Measurements from ENCODE around the gene TRAK2. TPM values are rescaled to one million over a fixed set of nuclear protein-coding genes. Genes with fewer than 3 reads are reported as not detected.

The TRAK2 gene
- total and polyA plus RNA-seq, 2 of the 8 experiments (the other 6 are each of a cell fraction or from before 2014, with no cell fraction given) = 4.5 to 15.7 TPM

DNA sequence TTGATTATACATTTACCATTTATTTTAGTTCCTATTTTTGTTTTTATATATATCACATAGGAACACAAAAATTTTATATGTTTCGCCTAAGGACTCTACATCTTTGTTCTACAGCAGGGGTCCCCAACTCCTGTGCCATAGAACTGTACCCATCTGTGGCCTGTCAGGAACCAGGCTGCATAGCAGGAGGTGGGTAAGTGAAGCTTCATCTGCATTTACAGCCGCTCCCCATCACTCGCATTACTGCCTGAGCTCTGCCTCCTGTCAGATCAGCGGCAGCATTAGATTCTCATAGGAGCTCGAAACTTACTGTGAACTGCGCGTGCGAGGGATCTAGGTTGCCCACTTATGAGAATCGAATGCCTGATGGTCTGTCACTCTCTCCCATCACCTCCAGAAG, 25.3 kb downstream of the TRAK2 start:
- H3K4me3 ChIP-seq (ENCODE audit: extremely low read depth in 1 of 4, insufficient read depth in 2 of 4, low read depth in 3 of 4, low read length in 4 of 4) = no peak overlapping the region
- no peak overlapping the region for H4K5ac ChIP-seq (ENCODE audit: insufficient read length, low read depth, low read length)
- no peak overlapping the region for H2AK5ac ChIP-seq (ENCODE audit: low read depth, low read length)
- no peak overlapping the region for H2BK120ac ChIP-seq (replicated peaks; ENCODE audit: low read depth, low read length)
- no peak overlapping the region for H2BK12ac ChIP-seq (ENCODE audit: low read depth, low read length)
- DNase-seq (ENCODE audit: low read depth in 1 of 2, low spot score in 2 of 2) (no peak), FAIRE-seq (no peak)
- no peaks in the 10 kb centered on the region for H3K4me1 ChIP-seq (replicated peaks in 1 of 4; ENCODE audit: control insufficient read depth in 3 of 4, insufficient read depth in 4 of 4, low read length in 3 of 4)
- no peak overlapping the region for H4K91ac ChIP-seq (replicated peaks; ENCODE audit: insufficient read length, low read length)
- no peak overlapping the region for H3K23ac ChIP-seq (ENCODE audit: insufficient read length)
- no peaks in the 10 kb centered on the region for H3K79me1 ChIP-seq (ENCODE audit: low read depth, low read length)
- POLR2A ChIA-PET (ENCODE audit: partially characterized antibody) = interaction anchor here (0.6 kb wide), 2 partner anchors 13 to 25 kb away, joined by 3 read pairs; partner anchors contain the start of genes STRADB and TRAK2
- no peak overlapping the region for H3K56ac ChIP-seq (replicated peaks; ENCODE audit: insufficient read length, low read depth, low read length)
- no peak overlapping the region for H2BK5ac ChIP-seq (ENCODE audit: low read depth, low read length)
- no peaks in the 10 kb centered on the region for H3K23me2 ChIP-seq (ENCODE audit: low read depth, low read length)
- H4K20me1 ChIP-seq (replicated peaks in 1 of 2; ENCODE audit: control insufficient read depth in 1 of 2, insufficient read depth in 2 of 2, low read length in 2 of 2) = no peaks in the 10 kb centered on the region
- no peak overlapping the region for H3K4ac ChIP-seq (replicated peaks; ENCODE audit: insufficient read length, low read depth, low read length)
- no peak overlapping the region for H3K9ac ChIP-seq (replicated peaks in 1 of 4; ENCODE audit: extremely low read depth in 1 of 4, low read depth in 3 of 4, low read length in 3 of 4)
- H4K8ac ChIP-seq (ENCODE audit: extremely low read depth, insufficient read depth, low read length) = no peak overlapping the region
- no peak overlapping the region for H2BK20ac ChIP-seq (ENCODE audit: low read length)
- H3K27ac ChIP-seq (ENCODE audit: low read depth, low read length) = no peak overlapping the region
- H3K18ac ChIP-seq (ENCODE audit: extremely low read depth, low read length) = no peak overlapping the region
- no peak overlapping the region for H3K14ac ChIP-seq (ENCODE audit: insufficient read length)
- H2BK15ac ChIP-seq (ENCODE audit: low read length) = no peak overlapping the region
- H3K79me2 ChIP-seq (ENCODE audit: control insufficient read depth in 1 of 2, insufficient read depth in 2 of 2, low read length in 2 of 2) = no peaks in the 10 kb centered on the region
- WGBS, 2 experiments (ENCODE audit: extremely low coverage in 1 of 2, insufficient coverage in 1 of 2, insufficient read length in 1 of 2, insufficient replicate concordance in 2 of 2, low coverage in 1 of 2, low lambda C conversion rate in 2 of 2, missing lambda C conversion rate in 1 of 2) = 78% methylated on average over 9 of the region's 9 CpGs; no CpG with 5 or more reads in 1 of the 2 experiments
- H3K9me3 ChIP-seq (ENCODE audit: insufficient read depth in 2 of 2, low read depth in 1 of 2, low read length in 1 of 2) = peaks cover 5 to 6% of the 10 kb centered on the region in 2 experiments; a peak in 1 of 4 replicates
- no peak overlapping the region for H2AFZ ChIP-seq (ENCODE audit: low read length)
- no peaks in the 10 kb centered on the region; a peak in 1 of 8 replicates for H3K36me3 ChIP-seq (ENCODE audit: control insufficient read depth in 2 of 4, insufficient read depth in 4 of 4, low read length in 3 of 4)
- H3K4me2 ChIP-seq (ENCODE audit: insufficient read depth in 1 of 2, low read depth in 2 of 2, low read length in 2 of 2) = no peak overlapping the region
- no peaks in the 10 kb centered on the region for H3K27me3 ChIP-seq (replicated peaks in 1 of 4; ENCODE audit: control insufficient read depth in 3 of 4, extremely low read depth in 1 of 4, insufficient read depth in 3 of 4, low read length in 3 of 4)
- CTCF ChIA-PET (ENCODE audit: partially characterized antibody) = no interaction called here
- no peak for TF ChIP-seq MAFK (IDR thresholded peaks at IDR 0.05; ENCODE audit: low read depth, low read length)
- TF ChIP-seq, protein P1, sequence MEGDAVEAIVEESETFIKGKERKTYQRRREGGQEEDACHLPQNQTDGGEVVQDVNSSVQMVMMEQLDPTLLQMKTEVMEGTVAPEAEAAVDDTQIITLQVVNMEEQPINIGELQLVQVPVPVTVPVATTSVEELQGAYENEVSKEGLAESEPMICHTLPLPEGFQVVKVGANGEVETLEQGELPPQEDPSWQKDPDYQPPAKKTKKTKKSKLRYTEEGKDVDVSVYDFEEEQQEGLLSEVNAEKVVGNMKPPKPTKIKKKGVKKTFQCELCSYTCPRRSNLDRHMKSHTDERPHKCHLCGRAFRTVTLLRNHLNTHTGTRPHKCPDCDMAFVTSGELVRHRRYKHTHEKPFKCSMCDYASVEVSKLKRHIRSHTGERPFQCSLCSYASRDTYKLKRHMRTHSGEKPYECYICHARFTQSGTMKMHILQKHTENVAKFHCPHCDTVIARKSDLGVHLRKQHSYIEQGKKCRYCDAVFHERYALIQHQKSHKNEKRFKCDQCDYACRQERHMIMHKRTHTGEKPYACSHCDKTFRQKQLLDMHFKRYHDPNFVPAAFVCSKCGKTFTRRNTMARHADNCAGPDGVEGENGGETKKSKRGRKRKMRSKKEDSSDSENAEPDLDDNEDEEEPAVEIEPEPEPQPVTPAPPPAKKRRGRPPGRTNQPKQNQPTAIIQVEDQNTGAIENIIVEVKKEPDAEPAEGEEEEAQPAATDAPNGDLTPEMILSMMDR (IDR thresholded peaks at IDR 0.05; ENCODE audit: control extremely low read depth in 1 of 3, insufficient read depth in 1 of 3, low read depth in 1 of 3, low read length in 3 of 3) = no peak
- TF ChIP-seq SP2 (IDR thresholded peaks at IDR 0.05; ENCODE audit: low read length) = no peak
- TF ChIP-seq BCL11A (IDR thresholded peaks at IDR 0.05; ENCODE audit: low read depth in 2 of 2, low read length in 2 of 2) = no peak
- no peak for TF ChIP-seq RXRA (IDR thresholded peaks at IDR 0.05; ENCODE audit: insufficient read depth, low read depth, low read length)
- no peak for TF ChIP-seq PHF8 (conservative IDR thresholded peaks at IDR 0.05; ENCODE audit: low read depth, low read length)
- no peak for TF ChIP-seq SAP30 (IDR thresholded peaks at IDR 0.05; ENCODE audit: insufficient read depth, insufficient replicate concordance, low read length)
- no peak for TF ChIP-seq BACH1 (IDR thresholded peaks at IDR 0.05; ENCODE audit: low read length)
- no peak for TF ChIP-seq GABPA (IDR thresholded peaks at IDR 0.05; ENCODE audit: borderline replicate concordance, insufficient read depth, low read length)
- no peak for TF ChIP-seq CBX5 (IDR thresholded peaks at IDR 0.05; ENCODE audit: low read depth, low read length)
- TF ChIP-seq NANOG (IDR thresholded peaks at IDR 0.05; ENCODE audit: insufficient read depth, low read depth, low read length, poor library complexity, severe bottlenecking) = no peak
- TF ChIP-seq POLR2A (IDR thresholded peaks at IDR 0.05; ENCODE audit: control extremely low read depth in 1 of 2, low read depth in 2 of 2, low read length in 2 of 2) = no peak

All from H1 (cell line).